Stimulated activated CD4-positive, alpha-beta T cell treated with anti-CD3 and anti-CD28 coated beads, TNF-alpha, amount 100 ng/mL, for 4 hours (primary cell): ENCODE data around the gene NELFCD.

ENCODE experiments used
- DNase-seq, 3 experiments: peaks; one replicate each; pipeline ENCODE4 v3.0.0-alpha.2; 2020; ENCODE audit warnings: low read depth in 3 of 3

NELFCD gene

GRCh38 chr20:58994390-58995159 is 13.5 kb downstream of the NELFCD start:
- DNase-seq = no peak

- no peak for DNase-seq
These were observed 14.6 kb downstream of the NELFCD start for GRCh38 chr20:58995461-58996225.

DNA sequence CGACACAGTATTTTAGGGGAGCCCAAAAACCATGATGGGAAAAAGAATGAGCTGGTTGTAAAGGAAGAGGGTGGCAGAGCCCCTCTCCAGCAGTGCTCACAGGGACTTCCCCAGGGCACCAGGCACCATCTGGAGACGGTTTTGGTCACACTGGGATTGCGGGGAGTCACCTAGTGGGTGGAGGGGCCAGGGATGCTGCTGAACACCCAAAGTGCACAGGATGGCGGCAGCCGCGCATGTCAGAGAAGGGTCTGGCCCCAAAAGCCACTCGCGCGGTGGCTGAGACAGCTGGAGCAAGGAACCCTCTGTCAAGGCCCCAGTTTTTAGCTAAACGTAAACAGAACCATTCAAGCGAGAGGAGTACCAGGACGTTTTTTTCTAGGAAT is 15.2 kb downstream of the NELFCD start:
- DNase-seq = no peak

DNA sequence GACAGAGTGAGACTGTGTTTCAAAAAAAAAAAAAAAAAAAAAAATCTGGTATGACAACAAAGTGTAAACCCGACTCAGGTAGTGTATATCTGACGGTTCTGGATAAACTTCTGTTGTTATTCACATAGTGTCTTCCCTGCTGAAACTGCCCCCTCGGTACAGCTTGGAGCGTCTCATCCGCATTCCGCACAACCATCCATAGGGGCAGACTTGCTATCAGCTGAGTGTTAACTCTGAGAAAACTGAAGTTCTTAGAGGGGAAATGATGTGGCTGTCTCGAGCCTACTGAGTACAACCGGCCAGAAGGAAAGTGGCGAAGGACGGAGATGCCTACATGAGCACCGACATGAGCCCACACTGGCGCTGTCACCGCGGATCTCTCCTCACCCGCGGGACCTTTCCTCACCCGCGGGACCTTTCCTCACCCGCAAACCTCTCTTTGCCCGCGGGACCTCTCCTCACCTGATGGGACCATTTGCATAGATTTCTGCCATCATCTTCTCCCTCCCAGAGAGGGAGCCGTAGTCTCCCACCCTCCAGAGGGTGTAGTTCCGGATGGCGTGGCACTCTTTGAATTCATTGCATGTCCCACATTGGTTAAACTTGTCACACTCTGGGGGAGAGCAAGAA is 16.2 kb downstream of the NELFCD start:
- no peak for DNase-seq

DNA sequence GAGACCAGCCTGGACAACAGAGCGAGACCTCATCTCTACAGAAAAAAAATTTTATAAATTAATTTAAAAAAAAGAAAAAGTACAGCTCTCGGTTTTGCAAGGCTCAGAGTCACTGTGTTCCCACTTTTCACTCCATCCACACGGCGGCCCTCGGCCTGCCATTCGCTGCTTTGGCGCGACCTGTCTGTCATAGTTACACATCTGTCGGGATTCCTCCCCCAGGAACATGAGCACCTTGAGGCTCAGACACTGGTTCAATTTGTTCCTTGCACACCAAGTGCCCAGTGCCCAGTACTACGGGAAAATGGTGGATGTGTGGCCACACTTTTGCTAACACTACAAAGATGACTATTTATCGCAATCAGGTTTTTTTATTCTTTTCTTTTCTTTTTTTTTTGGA is 17.6 kb downstream of the NELFCD start:
- DNase-seq = no peak

DNA sequence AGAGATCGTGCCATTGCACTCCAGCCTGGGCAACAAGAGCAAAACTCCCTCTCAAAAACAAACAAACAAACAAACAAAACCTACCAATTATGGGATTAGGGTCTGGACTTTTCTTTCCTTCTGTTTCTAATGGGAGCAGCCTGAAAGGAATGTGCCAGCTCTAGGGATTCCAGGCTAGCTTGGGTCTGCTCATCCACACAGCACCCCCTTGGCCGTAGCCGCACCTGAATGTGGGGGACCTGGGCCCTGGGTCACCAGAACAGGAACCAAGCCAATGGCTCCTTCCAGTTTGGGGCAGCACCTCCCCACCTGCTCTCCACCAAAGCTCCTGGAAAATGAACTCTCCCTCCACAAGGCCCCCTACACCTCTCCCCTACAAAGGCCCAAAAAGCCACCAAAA is 19.3 kb downstream of the NELFCD start:
- no peak for DNase-seq

DNA sequence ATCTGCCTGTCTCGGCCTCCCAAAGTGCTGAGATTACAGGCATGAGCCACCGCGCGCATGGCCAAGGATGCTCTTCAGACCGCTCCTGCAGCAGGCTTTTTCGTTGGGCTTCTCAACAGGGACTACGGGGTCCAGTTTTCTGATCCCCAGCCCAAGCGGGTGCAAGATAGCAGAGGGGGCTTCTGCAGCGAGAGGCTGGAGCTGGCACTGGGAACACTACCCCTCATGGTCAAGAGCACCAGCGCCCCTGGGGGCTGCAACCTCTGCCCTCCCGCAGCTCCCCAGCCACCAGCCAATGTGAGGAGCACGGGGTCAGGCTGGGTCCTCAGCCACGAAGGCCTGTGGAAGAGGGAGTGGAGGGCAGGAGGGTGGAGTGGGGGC is 20.0 kb downstream of the NELFCD start:
- no peak for DNase-seq

- no peak for DNase-seq
These were observed 20.6 kb downstream of the NELFCD start for GRCh38 chr20:59001449-59002171.

GRCh38 chr20:59002388-59002787 is 21.3 kb downstream of the NELFCD start:
- no peak for DNase-seq

GRCh38 chr20:59002874-59003399 is 21.9 kb downstream of the NELFCD start:
- DNase-seq = no peak

GRCh38 chr20:59003836-59004492 is 22.9 kb downstream of the NELFCD start:
- DNase-seq = no peak

- DNase-seq = peak in 1 of 3 experiments; percentile 33
These were observed 23.4 kb downstream of the NELFCD start for GRCh38 chr20:59004493-59004762.

- no peak for DNase-seq
These were observed 23.9 kb downstream of the NELFCD start for GRCh38 chr20:59004763-59005522.

DNA sequence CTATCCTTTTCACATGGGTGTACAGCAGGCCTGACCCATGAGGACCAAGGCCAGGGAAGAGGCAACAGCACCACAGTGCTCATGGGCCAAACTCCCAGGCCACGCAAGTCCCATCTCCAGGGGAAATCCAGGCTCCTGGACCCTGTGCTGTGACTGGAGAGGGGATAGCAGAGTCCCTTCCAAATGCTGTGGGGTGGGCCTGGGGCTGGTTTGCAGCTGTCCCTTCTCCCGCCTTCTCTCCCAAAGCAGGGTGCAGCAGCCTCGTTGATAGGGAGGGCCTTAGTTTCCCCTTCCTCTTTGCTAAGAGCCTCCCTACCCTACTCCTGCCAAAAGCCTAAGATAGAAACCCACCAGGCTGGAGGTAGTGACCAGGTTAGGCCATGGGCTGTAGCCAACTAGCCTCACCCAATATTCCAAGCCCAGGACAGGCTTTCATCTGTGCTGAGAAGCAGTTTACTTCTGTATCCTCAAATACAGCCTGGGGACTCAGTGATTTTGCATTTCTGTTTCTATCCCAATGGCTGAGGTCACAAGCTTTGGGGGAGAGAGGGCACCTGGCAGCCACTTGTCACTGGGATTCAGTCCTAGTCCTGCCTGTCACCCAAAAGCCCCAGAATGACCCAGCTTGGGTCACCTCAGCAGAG is 24.6 kb downstream of the NELFCD start:
- DNase-seq = no peak

DNA sequence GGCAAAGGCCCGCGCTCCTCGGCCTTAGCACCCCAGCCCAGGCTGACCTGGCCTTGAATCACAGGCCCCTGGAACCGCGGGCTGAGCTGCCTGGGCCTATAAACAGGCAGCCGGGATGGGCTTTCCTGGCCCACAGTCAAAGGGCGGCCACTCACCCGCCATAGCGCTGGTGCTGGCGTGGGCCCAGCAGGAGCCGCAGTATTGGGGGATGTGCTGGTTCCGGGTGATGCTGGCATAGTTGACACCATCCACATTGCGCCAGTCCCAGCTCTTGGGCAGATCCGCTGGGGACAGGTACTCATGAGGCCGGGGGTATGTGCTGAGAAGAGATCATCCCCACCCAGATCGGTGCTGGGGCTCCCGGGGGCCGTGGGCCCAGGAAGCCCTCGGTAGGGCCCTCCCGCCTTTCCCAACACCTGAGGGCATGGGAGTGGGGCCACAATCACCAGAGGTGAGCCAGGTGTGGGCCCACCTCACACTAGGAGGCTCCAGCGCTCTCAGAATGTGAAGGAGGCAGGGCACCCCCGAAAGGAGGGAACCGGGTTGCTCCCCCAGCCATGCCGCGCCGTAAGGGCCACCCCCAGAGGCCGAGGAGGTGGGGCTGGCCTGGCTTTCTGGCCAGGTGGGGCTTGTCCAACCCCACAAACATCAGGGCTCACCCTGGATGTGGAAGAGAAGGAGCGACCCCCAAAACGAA is 25.3 kb downstream of the NELFCD start:
- no peak for DNase-seq

GRCh38 chr20:59006864-59007664 is 26.0 kb downstream of the NELFCD start, which contains the start of gene CTSZ:
TSS of gene CTSZ (minus strand) at chr20:59007254. CDS start at chr20:59007128, 126 bp downstream.
- peak in 1 of 3 experiments; percentile 35 for DNase-seq

DNA sequence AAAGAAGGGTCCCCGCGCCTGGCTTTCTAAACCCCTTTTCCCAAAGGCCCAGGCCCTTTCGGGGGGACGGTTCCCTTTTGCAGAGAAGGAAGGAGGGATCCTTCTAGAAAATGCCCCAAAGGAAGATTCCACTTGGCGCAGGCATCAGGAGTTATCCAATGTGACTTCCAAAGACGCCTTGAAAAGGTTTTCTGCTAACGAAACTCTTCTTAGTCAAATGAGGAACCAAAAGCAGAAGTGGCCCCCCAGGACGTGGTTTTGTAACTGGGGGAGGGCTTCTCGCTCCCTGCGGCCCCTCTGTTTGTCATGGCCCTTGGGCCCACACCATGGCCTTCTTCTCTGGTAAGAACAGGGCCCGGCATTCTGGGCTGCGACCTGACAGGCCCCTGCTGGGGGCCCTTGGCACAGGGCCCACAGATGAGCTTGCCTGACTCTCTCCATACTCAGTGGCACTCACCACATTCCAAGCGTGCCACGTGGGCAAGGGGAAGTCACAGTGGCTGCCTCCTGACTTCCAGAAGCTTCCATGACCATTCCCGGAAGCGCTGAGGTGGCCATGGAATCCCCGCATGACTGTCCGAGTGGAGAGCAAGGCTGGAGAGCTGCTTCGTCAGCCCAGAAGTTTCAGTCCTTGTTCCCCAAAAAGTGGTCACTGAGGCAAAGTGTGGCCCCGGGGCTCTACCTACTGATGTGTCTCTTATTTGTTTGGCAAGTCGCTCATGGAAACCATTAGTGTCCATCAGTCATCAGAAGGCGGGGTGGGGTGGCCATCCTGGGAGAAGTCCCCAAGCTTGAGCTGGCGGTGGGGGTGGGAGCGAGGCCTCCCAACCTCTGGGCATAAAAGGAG is 26.8 kb downstream of the NELFCD start:
- DNase-seq = no peak
